GM23338 (cell line): Measurements from ENCODE around the gene SLC39A7. TPM values are rescaled to one million over a fixed set of nuclear protein-coding genes. Genes with fewer than 3 reads are reported as not detected.

ENCODE experiments used
- ATAC-seq: fragments of 200-7000 bp; cut with Tn5 transposase; 3 replicates; pipeline ENCODE4 v1.9.1; 2020
- DNase-seq: peaks from one replicate; pipeline ENCODE4 v3.0.0-alpha.2; 2015; ENCODE audit warnings: low spot score
- H2AFZ ChIP-seq: fragments of 200-600 bp; sonication (generic); 2 replicates; pipeline ENCODE4 v1.8.0; 2016; ENCODE audit warnings: antibody characterized with exemption, mild to moderate bottlenecking, moderate library complexity
- H3F3A ChIP-seq: fragments of 200-600 bp; sonication (generic); replicated peaks from 2 replicates; pipeline ENCODE4 v1.8.0; 2017; ENCODE audit warnings: antibody characterized with exemption, mixed run types, low read depth
- H3K27ac ChIP-seq: fragments of 200-600 bp; sonication (generic); 2 replicates; pipeline ENCODE4 v1.6.1; 2016; ENCODE audit warnings: low read depth
- H3K27me3 ChIP-seq: fragments of 200-600 bp; sonication (generic); 2 replicates; pipeline ENCODE4 v1.8.0; 2016; ENCODE audit warnings: mild to moderate bottlenecking, mixed run types, moderate library complexity; ENCODE audit not compliant: insufficient read depth
- H3K36me3 ChIP-seq: fragments of 200-600 bp; sonication (generic); 2 replicates; pipeline ENCODE4 v1.8.0; 2016; ENCODE audit warnings: mild to moderate bottlenecking; ENCODE audit not compliant: insufficient read depth
- H3K4me1 ChIP-seq: fragments of 200-600 bp; sonication (generic); 2 replicates; pipeline ENCODE4 v1.8.0; 2016; ENCODE audit warnings: mild to moderate bottlenecking, moderate library complexity; ENCODE audit not compliant: insufficient read depth
- H3K4me2 ChIP-seq: fragments of 200-600 bp; sonication (generic); 2 replicates; pipeline ENCODE4 v1.7.1; 2017; ENCODE audit warnings: mixed run types
- H3K4me3 ChIP-seq: fragments of 200-600 bp; sonication (generic); 2 replicates; pipeline ENCODE4 v1.6.1; 2016; ENCODE audit warnings: mixed run types
- H3K79me2 ChIP-seq: fragments of 200-600 bp; sonication (generic); replicated peaks from 2 replicates; pipeline ENCODE4 v1.8.0; 2017; ENCODE audit warnings: mild to moderate bottlenecking; ENCODE audit not compliant: insufficient read depth
- H3K9me2 ChIP-seq: fragments of 200-600 bp; sonication (generic); 2 replicates; pipeline ENCODE4 v1.8.0; 2017; ENCODE audit not compliant: insufficient read depth
- H4K20me1 ChIP-seq: fragments of 200-600 bp; sonication (generic); replicated peaks from 2 replicates; pipeline ENCODE4 v1.8.0; 2017; ENCODE audit warnings: mild to moderate bottlenecking; ENCODE audit not compliant: insufficient read depth
- H3K27ac Mint-ChIP-seq: 2 replicates; pipeline ENCODE4 v1.8.0; 2020; ENCODE audit warnings: inconsistent platforms, mild to moderate bottlenecking, moderate library complexity, mixed read lengths
- H3K27me3 Mint-ChIP-seq: 3 replicates; pipeline ENCODE4 v1.8.0; 2022; ENCODE audit warnings: low read depth, mild to moderate bottlenecking, moderate library complexity, mixed read lengths, inconsistent platforms; ENCODE audit not compliant: insufficient read depth, poor library complexity
- H3K36me3 Mint-ChIP-seq: 3 replicates; pipeline ENCODE4 v1.8.0; 2021; ENCODE audit warnings: low read depth, mild to moderate bottlenecking, inconsistent platforms, moderate library complexity, mixed read lengths
- H3K4me1 Mint-ChIP-seq: 3 replicates; pipeline ENCODE4 v1.8.0; 2020; ENCODE audit warnings: mild to moderate bottlenecking, inconsistent platforms, mixed read lengths
- H3K4me3 Mint-ChIP-seq: 3 replicates; pipeline ENCODE4 v1.8.0; 2021; ENCODE audit warnings: moderate library complexity, mild to moderate bottlenecking, inconsistent platforms, mixed read lengths
- H3K9me3 Mint-ChIP-seq: 3 replicates; pipeline ENCODE4 v1.8.0; 2020; ENCODE audit warnings: moderate library complexity, mild to moderate bottlenecking, inconsistent platforms, mixed read lengths
- CREB1 ChIP-seq: fragments of 250-450 bp; sonication (Bioruptor Pico); IDR thresholded peaks from 2 replicates; pipeline ENCODE4 v1.5.0; 2020; ENCODE audit warnings: low read depth, mild to moderate bottlenecking, moderate library complexity
- CTCF ChIP-seq, 2 experiments: fragments of 200-600 bp in 1 of 2; sonication (generic) in 1 of 2; conservative IDR thresholded peaks; 2 replicates each; pipeline versions ENCODE4 v1.5.1 to v1.6.1; 2016 to 2017; ENCODE audit warnings: antibody characterized with exemption in 2 of 2, low read depth in 2 of 2, mild to moderate bottlenecking in 2 of 2, moderate library complexity in 1 of 2
- EZH2 ChIP-seq: fragments of 200-600 bp; sonication (generic); IDR thresholded peaks from one replicate; pipeline ENCODE4 v1.8.0; 2017; ENCODE audit warnings: antibody characterized with exemption, mild to moderate bottlenecking, low read depth; ENCODE audit not compliant: unreplicated experiment
- JUNB ChIP-seq: IDR thresholded peaks from one replicate; pipeline ENCODE4 v1.6.1; 2016; ENCODE audit warnings: antibody characterized with exemption; ENCODE audit not compliant: unreplicated experiment
- POLR2AphosphoS5 ChIP-seq: IDR thresholded peaks from 2 replicates; pipeline ENCODE4 v1.6.1; 2016; ENCODE audit warnings: antibody characterized with exemption, low read depth
- REST ChIP-seq: IDR thresholded peaks from one replicate; pipeline ENCODE4 v1.6.1; 2018; ENCODE audit warnings: antibody characterized with exemption; ENCODE audit not compliant: unreplicated experiment
- STAT1 ChIP-seq: IDR thresholded peaks from one replicate; pipeline ENCODE4 v1.6.1; 2016; ENCODE audit warnings: antibody characterized with exemption; ENCODE audit not compliant: unreplicated experiment
- ZNF114 ChIP-seq: fragments of 250-450 bp; sonication (Bioruptor Pico); IDR thresholded peaks from 2 replicates; pipeline ENCODE4 v1.5.0; 2020; ENCODE audit warnings: mild to moderate bottlenecking, moderate library complexity
- ZNF331 ChIP-seq: fragments of 250-450 bp; sonication (Bioruptor Pico); IDR thresholded peaks from 2 replicates; pipeline ENCODE4 v1.5.0; 2020; ENCODE audit warnings: low read depth, mild to moderate bottlenecking, moderate library complexity
- polyA plus RNA-seq: library from polyadenylated mRNA; unstranded; fragments of >200 nt; fragmentation: Nextera tagmentation; extraction: Ambion mirVana; gene quantifications from 2 replicates; pipeline ENCODE4 v1.2.1, GENCODE V29; 2016
- total RNA-seq: library from RNA; depleted of rRNA; stranded (reverse); fragments of >200 nt; shearing (Covaris generic); gene quantifications from 2 replicates; pipeline ENCODE4 v1.2.3, GENCODE V29; 2014

Gene SLC39A7
- total and polyA plus RNA-seq, 2 experiments from 2014 or later, result 9.0 to 75.9 TPM

GRCh38 chr6:33198853-33199436 lies 1.7 kb upstream of the SLC39A7 start:
- peaks cover 23% of the 10 kb centered on the region for H3K79me2 ChIP-seq
- H3K4me1 Mint-ChIP-seq, result peaks cover 53% of the 10 kb centered on the region
- peak overlapping the region; percentile 93; the same call in 1 of the 2 replicates for H3K4me3 ChIP-seq
- no peak for TF ChIP-seq STAT1
- no peak for TF ChIP-seq CREB1 (CRISPR knock-in tag)
- no peak for TF ChIP-seq POLR2AphosphoS5
- TF ChIP-seq CTCF (conservative IDR thresholded peaks at IDR 0.05; ENCODE audit: low read depth in 2 of 2), result no peak
- TF ChIP-seq EZH2, result no peak
- TF ChIP-seq ZNF114, result no peak
- peaks cover 22% of the 10 kb centered on the region for H4K20me1 ChIP-seq
- H3K36me3 ChIP-seq, result peaks cover 11% of the 10 kb centered on the region; the same call in 1 of the 2 replicates
- ATAC-seq, result no peak
- H3K4me2 ChIP-seq, result peak overlapping the region; percentile 98; the same call in 1 of the 2 replicates
- peaks cover 14% of the 10 kb centered on the region for H3K4me1 ChIP-seq
- H3K36me3 Mint-ChIP-seq, result peaks cover 46% of the 10 kb centered on the region
- no peak overlapping the region for H3K27ac ChIP-seq
- H2AFZ ChIP-seq, result no peak overlapping the region
- peak overlapping the region; percentile 100 for H3K4me3 Mint-ChIP-seq
- no peaks in the 10 kb centered on the region; the same call in 2 of the 3 replicates for H3K9me3 Mint-ChIP-seq
- no peak for DNase-seq
- peaks cover 17% of the 10 kb centered on the region for H3K27me3 Mint-ChIP-seq
- H3K27me3 ChIP-seq, result no peaks in the 10 kb centered on the region
- H3K27ac Mint-ChIP-seq, result no peak overlapping the region
- H3K9me2 ChIP-seq, result no peaks in the 10 kb centered on the region
- H3F3A ChIP-seq, result peaks cover 37% of the 10 kb centered on the region

GRCh38 chr6:33199687-33200218 lies 914 bp upstream of the SLC39A7 start:
- peak overlapping the region; percentile 98 for H3K4me2 ChIP-seq
- H2AFZ ChIP-seq, result no peak overlapping the region; the same call in 1 of the 2 replicates
- Mint-ChIP-seq H3K4me3 (peak overlapping the region; percentile 100), H3K36me3 (peaks cover 45% of the 10 kb centered on the region), H3K9me3 (no peaks in the 10 kb centered on the region; the same call in 2 of the 3 replicates), H3K27ac (no peak overlapping the region), H3K27me3 (peaks cover 17% of the 10 kb centered on the region), H3K4me1 (peaks cover 57% of the 10 kb centered on the region)
- ATAC-seq (peak; percentile 29), DNase-seq (peak; percentile 92)
- H3K27me3 ChIP-seq, result no peaks in the 10 kb centered on the region
- no peaks in the 10 kb centered on the region for H3K9me2 ChIP-seq
- peaks cover 22% of the 10 kb centered on the region for H4K20me1 ChIP-seq
- TF ChIP-seq POLR2AphosphoS5 (peak; percentile 22; the same call in 1 of the 2 replicates), ZNF331 (CRISPR knock-in tag) (no peak), ZNF114 (no peak)
- H3K4me3 ChIP-seq, result peak overlapping the region; percentile 93
- H3K4me1 ChIP-seq, result peaks cover 17% of the 10 kb centered on the region
- peak overlapping the region; percentile 95 for H3K27ac ChIP-seq
- H3K36me3 ChIP-seq, result peaks cover 11% of the 10 kb centered on the region; the same call in 1 of the 2 replicates
- H3F3A ChIP-seq, result peaks cover 37% of the 10 kb centered on the region
- H3K79me2 ChIP-seq, result peaks cover 23% of the 10 kb centered on the region

GRCh38 chr6:33201147-33201545 lies 479 bp downstream of the SLC39A7 start:
- Mint-ChIP-seq H3K9me3 (no peaks in the 10 kb centered on the region; the same call in 1 of the 3 replicates), H3K27ac (peak overlapping the region; percentile 99), H3K36me3 (peaks cover 31% of the 10 kb centered on the region), H3K27me3 (peaks cover 28% of the 10 kb centered on the region), H3K4me3 (peak overlapping the region; percentile 100), H3K4me1 (peaks cover 68% of the 10 kb centered on the region)
- Histone ChIP-seq H2AFZ (peak overlapping the region; percentile 98), H3K4me2 (peak overlapping the region; percentile 98), H3K79me2 (peaks cover 23% of the 10 kb centered on the region), H3K4me1 (peaks cover 23% of the 10 kb centered on the region), H3F3A (peaks cover 37% of the 10 kb centered on the region), H3K36me3 (peaks cover 11% of the 10 kb centered on the region; the same call in 1 of the 2 replicates), H3K27ac (peak overlapping the region; percentile 95), H3K9me2 (no peaks in the 10 kb centered on the region), H3K4me3 (peak overlapping the region; percentile 93), H4K20me1 (peaks cover 25% of the 10 kb centered on the region), H3K27me3 (peaks cover 13% of the 10 kb centered on the region)
- DNase-seq, result no peak
- ATAC-seq, result no peak
- no peak for TF ChIP-seq ZNF331 (CRISPR knock-in tag)
- TF ChIP-seq JUNB, result no peak
- no peak for TF ChIP-seq REST
